PC-3 (cell line): ENCODE results near the gene TSEN15.

ENCODE experiments used
- EZH2 ChIP-seq: fragments of 300-600 bp; sonication (generic); IDR thresholded peaks from one replicate; pipeline ENCODE4 v1.6.1; 2017; ENCODE audit warnings: antibody characterized with exemption, mild to moderate bottlenecking, low read length; ENCODE audit not compliant: unreplicated experiment
- EZH2phosphoT487 ChIP-seq: fragments of 300-600 bp; sonication (generic); IDR thresholded peaks from 2 replicates; pipeline ENCODE4 v1.6.1; 2018; ENCODE audit warnings: mild to moderate bottlenecking, antibody characterized with exemption, low read length, borderline replicate concordance
- TF ChIP-seq, protein P1 (sequence below): fragments of 300-600 bp; sonication (generic); conservative IDR thresholded peaks from 2 replicates; pipeline ENCODE4 v1.5.1; 2017; ENCODE audit warnings: antibody characterized with exemption, low read depth, mild to moderate bottlenecking, low read length

DNA sequence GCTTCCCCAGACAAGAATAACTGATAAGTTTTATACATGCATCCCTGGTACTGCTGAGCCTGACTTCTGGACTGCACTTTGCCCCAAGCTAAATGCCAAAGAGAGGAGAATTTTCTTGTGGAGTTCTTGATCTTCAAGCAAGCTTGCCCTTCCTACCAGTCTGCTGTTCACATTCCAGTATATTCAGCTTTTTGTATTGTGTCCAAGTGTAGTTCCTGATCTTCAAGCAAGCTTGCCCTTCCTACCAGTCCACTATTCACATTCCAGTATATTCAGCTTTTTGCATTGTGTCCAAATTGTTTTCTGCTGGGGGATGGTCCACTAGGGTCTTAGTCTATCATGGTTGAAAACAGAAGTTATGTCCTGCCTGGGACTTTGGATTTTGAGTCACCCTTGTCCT lies 894 bp upstream of the TSEN15 start:
- TF ChIP-seq, protein P1, sequence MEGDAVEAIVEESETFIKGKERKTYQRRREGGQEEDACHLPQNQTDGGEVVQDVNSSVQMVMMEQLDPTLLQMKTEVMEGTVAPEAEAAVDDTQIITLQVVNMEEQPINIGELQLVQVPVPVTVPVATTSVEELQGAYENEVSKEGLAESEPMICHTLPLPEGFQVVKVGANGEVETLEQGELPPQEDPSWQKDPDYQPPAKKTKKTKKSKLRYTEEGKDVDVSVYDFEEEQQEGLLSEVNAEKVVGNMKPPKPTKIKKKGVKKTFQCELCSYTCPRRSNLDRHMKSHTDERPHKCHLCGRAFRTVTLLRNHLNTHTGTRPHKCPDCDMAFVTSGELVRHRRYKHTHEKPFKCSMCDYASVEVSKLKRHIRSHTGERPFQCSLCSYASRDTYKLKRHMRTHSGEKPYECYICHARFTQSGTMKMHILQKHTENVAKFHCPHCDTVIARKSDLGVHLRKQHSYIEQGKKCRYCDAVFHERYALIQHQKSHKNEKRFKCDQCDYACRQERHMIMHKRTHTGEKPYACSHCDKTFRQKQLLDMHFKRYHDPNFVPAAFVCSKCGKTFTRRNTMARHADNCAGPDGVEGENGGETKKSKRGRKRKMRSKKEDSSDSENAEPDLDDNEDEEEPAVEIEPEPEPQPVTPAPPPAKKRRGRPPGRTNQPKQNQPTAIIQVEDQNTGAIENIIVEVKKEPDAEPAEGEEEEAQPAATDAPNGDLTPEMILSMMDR = no peak
- no peak for TF ChIP-seq EZH2
- TF ChIP-seq EZH2phosphoT487 = no peak
